MM.1S (cell line): Measurements from ENCODE around the gene WASHC1.
"Not testable (repeated sequence)": the region's sequence is repeated elsewhere in the genome, so short reads cannot be mapped to it uniquely, and the experiment has no call there.

Source experiments
- CTCF ChIP-seq: fragments of 300-600 bp; sonication (generic); IDR thresholded peaks from 2 replicates; pipeline ENCODE4 v1.5.1; 2016; ENCODE audit warnings: antibody characterized with exemption, low read length, mixed read lengths
- EZH2 ChIP-seq: fragments of 300-600 bp; sonication (generic); optimal IDR thresholded peaks from 2 replicates; pipeline ENCODE3; 2017; ENCODE audit warnings: low read depth, mild to moderate bottlenecking, antibody characterized with exemption, low read length, mixed read lengths

- TF ChIP-seq EZH2, CTCF: not testable (repeated sequence)
These were observed at the start of gene WASHC1 for GRCh38 chr9:29356-29755.
